Lower lobe of right lung (tissue), 2 donors: ENCODE measurements around the gene PGBD5. TPM values are rescaled to one million over a fixed set of nuclear protein-coding genes. Genes with fewer than 3 reads are reported as not detected.
A peak's percentile ranks its signal among the peaks of the same experiment; 100 is the strongest.

ENCODE experiments used
- ATAC-seq, 2 donors: fragments of 200-7000 bp; cut with Tn5 transposase; one replicate each; pipeline ENCODE4 v1.9.1; 2020 to 2022; ENCODE audit warnings: mild to moderate bottlenecking in 2 of 2, moderate library complexity in 2 of 2
- DNase-seq: peaks from one replicate; pipeline ENCODE4 v3.0.0-alpha.2; 2020
- H3K27ac ChIP-seq: fragments of 200-600 bp; one replicate; pipeline ENCODE4 v1.8.0; 2022
- H3K27me3 ChIP-seq: fragments of 200-600 bp; one replicate; pipeline ENCODE4 v1.8.0; 2022; ENCODE audit warnings: low read depth
- H3K36me3 ChIP-seq: fragments of 200-600 bp; one replicate; pipeline ENCODE4 v1.8.0; 2022; ENCODE audit warnings: mild to moderate bottlenecking
- H3K4me1 ChIP-seq: fragments of 200-600 bp; one replicate; pipeline ENCODE4 v1.8.0; 2022
- H3K4me3 ChIP-seq: fragments of 200-600 bp; one replicate; pipeline ENCODE4 v1.8.0; 2022; ENCODE audit warnings: mild to moderate bottlenecking
- H3K9me3 ChIP-seq: fragments of 200-600 bp; one replicate; pipeline ENCODE4 v1.8.0; 2022
- intact Hi-C: fragments of 100-400 bp; cut with DNase I; formaldehyde crosslinking; loops from one replicate; pipeline ENCODE4 v1.11.0; 2022
- total RNA-seq: library from RNA; stranded (reverse); fragmentation: NEBNext Ultra II Directional; extraction: Animal tissue kit (Norgen Biotek cat#: 25700); gene quantifications from one replicate; pipeline ENCODE4 v1.2.1, GENCODE V29; 2021
- TF ChIP-seq, protein P1 (sequence below): fragments of 200-600 bp; IDR thresholded peaks from one replicate; pipeline ENCODE4 v1.8.0; 2022; ENCODE audit warnings: antibody characterized with exemption, mild to moderate bottlenecking
- donor health status: DM: no; HTN: yes; CAD: no; lungs with severe emphysema.

The PGBD5 gene
- total RNA-seq, 1 donor from 2014 or later = 2.3 TPM

DNA sequence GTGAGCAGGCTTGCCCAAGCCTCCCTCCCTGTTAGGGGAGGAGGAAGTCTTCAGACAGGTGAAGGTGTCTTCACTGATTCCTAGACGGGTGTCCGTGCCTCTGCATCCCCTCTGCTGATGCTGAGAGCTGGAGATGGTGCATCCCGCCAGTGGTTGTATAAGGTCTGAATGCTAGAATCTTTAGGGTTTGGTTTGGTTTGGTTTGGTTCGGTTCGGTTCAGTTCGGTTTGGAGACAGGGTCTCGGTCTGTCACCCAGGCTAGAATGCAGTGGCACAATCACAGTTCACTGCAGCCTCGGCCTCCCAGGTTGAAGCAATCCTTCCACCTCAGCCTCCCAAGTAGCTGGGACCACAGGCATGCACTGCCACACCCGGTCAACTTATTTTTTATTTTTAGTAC lies 153.6 kb downstream of the PGBD5 start:
- Histone ChIP-seq H3K9me3 (no peaks in the 10 kb centered on the region), H3K4me1 (peaks cover 18% of the 10 kb centered on the region), H3K36me3 (peaks cover 33% of the 10 kb centered on the region), H3K4me3 (no peak overlapping the region), H3K27me3 (no peaks in the 10 kb centered on the region), H3K27ac (no peak overlapping the region)
- TF ChIP-seq, protein P1, sequence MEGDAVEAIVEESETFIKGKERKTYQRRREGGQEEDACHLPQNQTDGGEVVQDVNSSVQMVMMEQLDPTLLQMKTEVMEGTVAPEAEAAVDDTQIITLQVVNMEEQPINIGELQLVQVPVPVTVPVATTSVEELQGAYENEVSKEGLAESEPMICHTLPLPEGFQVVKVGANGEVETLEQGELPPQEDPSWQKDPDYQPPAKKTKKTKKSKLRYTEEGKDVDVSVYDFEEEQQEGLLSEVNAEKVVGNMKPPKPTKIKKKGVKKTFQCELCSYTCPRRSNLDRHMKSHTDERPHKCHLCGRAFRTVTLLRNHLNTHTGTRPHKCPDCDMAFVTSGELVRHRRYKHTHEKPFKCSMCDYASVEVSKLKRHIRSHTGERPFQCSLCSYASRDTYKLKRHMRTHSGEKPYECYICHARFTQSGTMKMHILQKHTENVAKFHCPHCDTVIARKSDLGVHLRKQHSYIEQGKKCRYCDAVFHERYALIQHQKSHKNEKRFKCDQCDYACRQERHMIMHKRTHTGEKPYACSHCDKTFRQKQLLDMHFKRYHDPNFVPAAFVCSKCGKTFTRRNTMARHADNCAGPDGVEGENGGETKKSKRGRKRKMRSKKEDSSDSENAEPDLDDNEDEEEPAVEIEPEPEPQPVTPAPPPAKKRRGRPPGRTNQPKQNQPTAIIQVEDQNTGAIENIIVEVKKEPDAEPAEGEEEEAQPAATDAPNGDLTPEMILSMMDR = no peak
- intact Hi-C loops = no loop called here
- DNase-seq = no peak
- no peak for ATAC-seq

DNA sequence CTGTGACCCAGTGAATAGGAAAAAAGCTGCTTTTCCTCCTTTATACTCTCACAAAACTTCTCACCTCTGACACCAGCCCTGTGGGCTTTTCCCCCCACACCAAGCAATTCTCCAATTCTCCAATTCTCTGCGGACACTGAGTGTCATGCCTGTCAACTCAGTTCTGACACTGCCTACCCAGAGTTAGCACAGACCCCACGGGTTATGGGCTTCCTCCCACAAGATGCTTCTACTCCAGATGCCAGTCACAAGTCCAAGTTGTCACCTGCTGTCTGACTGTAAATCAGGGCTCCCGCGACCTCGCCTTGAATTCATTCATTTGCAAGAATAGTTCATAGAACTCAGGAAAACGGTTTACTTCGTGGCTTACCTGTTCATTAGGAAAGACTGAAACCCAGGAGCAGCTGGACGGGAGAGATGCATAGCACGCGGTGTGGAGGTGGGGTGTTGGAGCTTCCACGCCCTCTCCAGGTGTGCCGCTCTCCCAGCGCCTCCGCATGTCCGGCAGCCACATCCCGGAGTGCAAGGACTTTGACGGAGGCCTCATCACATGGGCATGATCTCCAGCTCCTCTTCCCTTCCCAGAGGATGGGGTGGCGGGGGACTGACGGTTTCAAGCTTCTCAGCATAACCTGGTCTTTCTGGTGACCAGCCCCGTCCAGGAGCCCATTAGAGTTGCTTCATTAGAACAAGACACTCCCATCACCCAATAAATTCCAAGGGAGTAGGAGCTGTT lies 154.7 kb downstream of the PGBD5 start:
- DNase-seq (peak; percentile 31), ATAC-seq (no peak)
- intact Hi-C loops = no loop called here
- Histone ChIP-seq H3K4me1 (peaks cover 18% of the 10 kb centered on the region), H3K27me3 (no peaks in the 10 kb centered on the region), H3K9me3 (no peaks in the 10 kb centered on the region), H3K36me3 (peaks cover 32% of the 10 kb centered on the region), H3K27ac (peak overlapping the region; percentile 41), H3K4me3 (no peak overlapping the region)
- TF ChIP-seq, protein P1 = no peak

DNA sequence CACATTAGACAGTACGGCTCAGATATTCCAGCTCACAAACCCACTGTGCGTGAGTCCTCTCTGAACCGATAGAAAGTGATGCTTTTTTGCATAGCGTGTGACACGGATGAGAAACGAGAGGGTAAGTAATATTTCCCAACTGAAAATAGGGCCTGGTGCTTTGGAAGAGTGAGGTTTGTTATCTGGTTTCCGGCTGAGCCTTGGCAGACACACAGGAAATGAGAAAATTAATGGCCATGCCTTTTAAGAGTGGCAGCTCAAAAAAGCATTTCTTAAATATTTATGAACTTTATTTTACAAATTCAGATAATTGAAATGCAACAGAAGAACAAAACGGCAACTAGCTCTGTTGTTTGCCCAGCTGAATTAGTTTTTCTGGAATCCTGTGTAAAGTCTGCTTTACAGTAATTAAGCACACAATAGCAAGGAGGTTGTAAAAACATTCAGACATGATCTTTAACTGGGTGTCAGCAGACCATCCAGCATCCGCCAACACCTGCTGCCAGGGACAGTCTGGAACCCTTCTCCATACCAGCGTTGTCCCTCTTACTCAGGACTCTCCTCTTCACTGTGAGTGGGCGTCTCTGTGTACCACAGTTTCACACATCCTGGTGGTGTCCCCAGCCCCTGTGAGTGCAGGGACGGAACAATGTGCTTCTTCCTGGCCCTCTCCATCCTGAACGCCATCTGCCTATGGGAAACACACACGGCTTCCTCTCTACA lies 155.4 kb downstream of the PGBD5 start:
- Histone ChIP-seq H3K27ac (peak overlapping the region; percentile 41), H3K27me3 (no peaks in the 10 kb centered on the region), H3K4me3 (no peak overlapping the region), H3K4me1 (peaks cover 18% of the 10 kb centered on the region), H3K9me3 (no peaks in the 10 kb centered on the region), H3K36me3 (peaks cover 33% of the 10 kb centered on the region)
- TF ChIP-seq, protein P1 = no peak
- intact Hi-C loops = no loop called here
- ATAC-seq (peak in 1 of 2 donors; percentile 22), DNase-seq (peak; percentile 24)

DNA sequence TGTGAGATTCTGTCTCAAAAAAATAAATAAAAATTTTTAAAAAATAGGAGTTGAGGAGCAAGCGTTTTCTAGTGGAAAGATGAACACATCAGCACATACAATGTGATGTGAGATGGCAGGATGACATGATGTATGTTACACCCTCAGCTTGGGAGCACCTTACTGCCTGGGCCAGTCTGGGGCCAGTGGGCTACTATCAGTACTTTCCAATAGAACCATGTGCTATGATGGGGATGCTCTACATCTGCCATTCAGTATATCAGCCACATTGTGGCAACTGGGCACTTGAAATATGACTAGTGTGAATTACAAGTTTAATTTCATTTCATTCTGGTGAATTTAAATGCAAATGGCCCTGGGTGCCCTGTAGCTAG lies 156.0 kb downstream of the PGBD5 start:
- intact Hi-C loops = no loop called here
- ATAC-seq = no peak
- DNase-seq = no peak

DNA sequence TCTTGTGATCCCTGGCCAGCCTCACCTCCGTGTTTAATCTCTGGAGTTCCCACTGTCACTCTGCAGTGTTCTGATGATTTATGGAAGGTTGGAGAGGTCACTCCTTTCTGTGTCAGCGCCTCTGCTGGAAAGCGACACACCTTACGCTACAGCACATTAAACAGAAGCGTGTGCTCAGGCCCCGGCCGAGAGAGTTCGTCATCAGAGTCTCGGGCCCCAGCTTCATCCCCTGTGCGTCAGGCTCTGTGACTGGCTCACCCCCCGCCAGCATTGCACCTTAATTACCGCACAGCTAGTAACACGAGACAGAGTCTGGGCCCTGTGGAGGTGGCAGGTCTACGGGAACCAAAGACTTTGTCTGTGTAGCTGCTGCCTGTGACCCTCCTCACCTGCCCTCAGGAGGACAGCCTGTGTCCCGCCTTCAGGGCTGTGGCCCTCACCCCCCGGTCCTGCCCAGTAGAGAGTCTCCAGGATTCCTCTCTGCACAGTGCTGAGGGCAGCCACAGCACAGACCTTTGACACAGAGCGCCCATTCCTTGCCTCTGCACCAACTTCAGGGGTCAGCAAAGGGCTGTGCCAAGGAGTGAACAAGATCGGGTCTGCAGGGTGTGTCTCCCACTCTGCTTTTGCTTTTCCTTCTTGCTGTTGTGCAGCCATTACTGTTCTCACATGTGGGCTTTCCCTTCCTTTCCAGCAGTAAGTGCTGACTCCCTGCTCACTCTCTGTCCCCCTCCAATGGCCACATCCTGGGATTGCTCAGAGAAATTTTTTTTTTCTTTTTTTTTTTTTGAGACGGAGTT lies 157.6 kb downstream of the PGBD5 start:
- ATAC-seq (peak; percentile 80 to 83), DNase-seq (no peak)
- H3K9me3 ChIP-seq = no peaks in the 10 kb centered on the region
- no peak overlapping the region for H3K27ac ChIP-seq
- H3K4me3 ChIP-seq = no peak overlapping the region
- H3K27me3 ChIP-seq = no peaks in the 10 kb centered on the region
- H3K36me3 ChIP-seq = peaks cover 38% of the 10 kb centered on the region
- intact Hi-C loops = no loop called here
- peaks cover 18% of the 10 kb centered on the region for H3K4me1 ChIP-seq
- TF ChIP-seq, protein P1 = peak; percentile 56

More for the DNA sequence above, 156.0 kb downstream of the PGBD5 start:
- Histone ChIP-seq H3K27me3 (no peaks in the 10 kb centered on the region), H3K27ac (peak overlapping the region; percentile 41), H3K4me1 (peaks cover 18% of the 10 kb centered on the region), H3K36me3 (peaks cover 35% of the 10 kb centered on the region), H3K4me3 (no peak overlapping the region), H3K9me3 (no peaks in the 10 kb centered on the region)
- TF ChIP-seq, protein P1 = no peak
